HepG2 (cell line): Measurements from ENCODE around the gene SIMC1.
"Not testable (repeated sequence)": the region's sequence is repeated elsewhere in the genome, so short reads cannot be mapped to it uniquely, and the experiment has no call there.

ENCODE experiments used
- BRCA1 ChIP-seq: sonication (generic); formaldehyde crosslinking; IDR thresholded peaks from 2 replicates; pipeline ENCODE4 v1.4.0; 2020; ENCODE audit warnings: missing genetic modification reagents
- KDM1A ChIP-seq: IDR thresholded peaks from 2 replicates; pipeline ENCODE4 v1.6.1; 2016; ENCODE audit warnings: missing compliant biosample characterization
- POLR2AphosphoS2 ChIP-seq: IDR thresholded peaks from 2 replicates; pipeline ENCODE4 v1.6.1; 2011; ENCODE audit warnings: low read depth, low read length, improper control_type of control experiment
- POLR2AphosphoS5 ChIP-seq: IDR thresholded peaks from 2 replicates; pipeline ENCODE4 v1.6.1; 2012; ENCODE audit warnings: low read depth, low read length
- SMYD3 ChIP-seq: sonication (generic); formaldehyde crosslinking; IDR thresholded peaks from 2 replicates; pipeline ENCODE4 v1.8.1; 2023; ENCODE audit warnings: mild to moderate bottlenecking, missing genetic modification reagents
- TF ChIP-seq, protein P1 (sequence below): sonication (generic); formaldehyde crosslinking; IDR thresholded peaks from 2 replicates; pipeline ENCODE4 v1.9.0; 2022; ENCODE audit warnings: missing genetic modification reagents, mild to moderate bottlenecking, borderline replicate concordance
- TF ChIP-seq, protein P2 (sequence below): sonication (generic); formaldehyde crosslinking; IDR thresholded peaks from 2 replicates; pipeline ENCODE4 v1.4.0; 2020; ENCODE audit warnings: missing genetic modification reagents, mild to moderate bottlenecking, borderline replicate concordance

- TF ChIP-seq BRCA1 (CRISPR knock-in tag); POLR2AphosphoS2; KDM1A; POLR2AphosphoS5; SMYD3 (CRISPR knock-in tag): not testable (repeated sequence)
- TF ChIP-seq, protein P1, sequence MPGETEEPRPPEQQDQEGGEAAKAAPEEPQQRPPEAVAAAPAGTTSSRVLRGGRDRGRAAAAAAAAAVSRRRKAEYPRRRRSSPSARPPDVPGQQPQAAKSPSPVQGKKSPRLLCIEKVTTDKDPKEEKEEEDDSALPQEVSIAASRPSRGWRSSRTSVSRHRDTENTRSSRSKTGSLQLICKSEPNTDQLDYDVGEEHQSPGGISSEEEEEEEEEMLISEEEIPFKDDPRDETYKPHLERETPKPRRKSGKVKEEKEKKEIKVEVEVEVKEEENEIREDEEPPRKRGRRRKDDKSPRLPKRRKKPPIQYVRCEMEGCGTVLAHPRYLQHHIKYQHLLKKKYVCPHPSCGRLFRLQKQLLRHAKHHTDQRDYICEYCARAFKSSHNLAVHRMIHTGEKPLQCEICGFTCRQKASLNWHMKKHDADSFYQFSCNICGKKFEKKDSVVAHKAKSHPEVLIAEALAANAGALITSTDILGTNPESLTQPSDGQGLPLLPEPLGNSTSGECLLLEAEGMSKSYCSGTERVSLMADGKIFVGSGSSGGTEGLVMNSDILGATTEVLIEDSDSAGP (CRISPR knock-in tag): not testable (repeated sequence)
- TF ChIP-seq, protein P2, sequence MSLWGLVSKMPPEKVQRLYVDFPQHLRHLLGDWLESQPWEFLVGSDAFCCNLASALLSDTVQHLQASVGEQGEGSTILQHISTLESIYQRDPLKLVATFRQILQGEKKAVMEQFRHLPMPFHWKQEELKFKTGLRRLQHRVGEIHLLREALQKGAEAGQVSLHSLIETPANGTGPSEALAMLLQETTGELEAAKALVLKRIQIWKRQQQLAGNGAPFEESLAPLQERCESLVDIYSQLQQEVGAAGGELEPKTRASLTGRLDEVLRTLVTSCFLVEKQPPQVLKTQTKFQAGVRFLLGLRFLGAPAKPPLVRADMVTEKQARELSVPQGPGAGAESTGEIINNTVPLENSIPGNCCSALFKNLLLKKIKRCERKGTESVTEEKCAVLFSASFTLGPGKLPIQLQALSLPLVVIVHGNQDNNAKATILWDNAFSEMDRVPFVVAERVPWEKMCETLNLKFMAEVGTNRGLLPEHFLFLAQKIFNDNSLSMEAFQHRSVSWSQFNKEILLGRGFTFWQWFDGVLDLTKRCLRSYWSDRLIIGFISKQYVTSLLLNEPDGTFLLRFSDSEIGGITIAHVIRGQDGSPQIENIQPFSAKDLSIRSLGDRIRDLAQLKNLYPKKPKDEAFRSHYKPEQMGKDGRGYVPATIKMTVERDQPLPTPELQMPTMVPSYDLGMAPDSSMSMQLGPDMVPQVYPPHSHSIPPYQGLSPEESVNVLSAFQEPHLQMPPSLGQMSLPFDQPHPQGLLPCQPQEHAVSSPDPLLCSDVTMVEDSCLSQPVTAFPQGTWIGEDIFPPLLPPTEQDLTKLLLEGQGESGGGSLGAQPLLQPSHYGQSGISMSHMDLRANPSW (CRISPR knock-in tag): not testable (repeated sequence)
Observed at GRCh38 chr5:176250691-176251090, 12.5 kb downstream of the SIMC1 start.
